ENCODE results near the gene CDC42EP5. TPM values are rescaled to one million over a fixed set of nuclear protein-coding genes. Genes with fewer than 3 reads are reported as not detected.
A peak's percentile ranks its signal among the peaks of the same experiment; 100 is the strongest.
"Not testable (repeated sequence)": the region's sequence is repeated elsewhere in the genome, so short reads cannot be mapped to it uniquely, and the experiment has no call there.

The CDC42EP5 gene
- total RNA-seq, 1 experiment from 2014 or later = 9.2 TPM

DNA sequence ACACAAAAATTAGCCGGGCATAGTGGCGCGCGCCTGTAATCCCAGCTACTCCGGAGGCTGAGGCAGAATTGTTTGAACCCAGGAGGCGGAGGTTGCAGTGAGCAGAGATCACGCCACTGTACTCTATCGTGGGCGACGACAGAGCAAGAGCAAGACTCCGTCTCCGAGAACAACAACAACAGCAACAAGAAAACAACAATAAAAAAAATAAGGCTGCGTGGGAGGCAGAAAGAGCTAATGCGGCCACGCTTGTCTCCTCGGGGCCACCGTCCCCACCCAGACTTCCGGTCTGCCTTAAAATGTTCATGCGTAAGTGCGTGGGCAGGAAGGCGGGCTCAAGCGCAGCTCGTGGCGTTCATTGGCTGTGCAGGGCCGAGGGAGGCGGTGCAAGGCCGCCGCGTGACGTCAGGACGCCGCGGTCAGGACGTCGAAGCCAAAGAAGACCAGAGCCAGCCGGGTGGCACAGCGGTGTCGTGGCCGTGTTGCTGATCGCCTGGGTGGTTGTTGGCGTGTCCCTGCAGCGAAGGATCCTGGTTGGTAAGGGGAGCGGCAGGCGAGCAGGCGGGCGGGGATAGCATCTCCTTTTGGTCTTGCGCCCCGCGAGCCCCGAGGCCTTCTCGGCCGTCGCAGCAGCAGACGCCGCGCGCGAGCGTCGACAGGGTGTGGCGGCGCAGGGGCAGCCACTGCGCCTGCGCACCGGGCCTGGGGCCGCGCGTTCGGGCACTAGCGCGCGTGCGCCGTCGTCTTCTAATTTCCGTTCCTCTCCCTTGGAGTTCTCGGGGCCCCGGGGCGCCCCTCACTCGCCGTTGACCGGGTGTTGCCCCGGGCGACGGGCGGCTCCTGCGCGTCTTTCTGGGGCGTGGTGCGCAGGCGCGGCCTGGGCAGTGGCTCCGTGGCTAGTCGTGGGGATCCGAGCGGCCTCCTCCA is 24.1 kb downstream of the CDC42EP5 start, which contains the start of gene LENG8:
LENG8 (plus strand) TSS at position 426 of the 927 bp plus-strand sequence. CDS start 2,146 bp downstream, outside the sequence.
- DNase-seq (ENCODE audit: low read depth) = peak; percentile 96

DNA sequence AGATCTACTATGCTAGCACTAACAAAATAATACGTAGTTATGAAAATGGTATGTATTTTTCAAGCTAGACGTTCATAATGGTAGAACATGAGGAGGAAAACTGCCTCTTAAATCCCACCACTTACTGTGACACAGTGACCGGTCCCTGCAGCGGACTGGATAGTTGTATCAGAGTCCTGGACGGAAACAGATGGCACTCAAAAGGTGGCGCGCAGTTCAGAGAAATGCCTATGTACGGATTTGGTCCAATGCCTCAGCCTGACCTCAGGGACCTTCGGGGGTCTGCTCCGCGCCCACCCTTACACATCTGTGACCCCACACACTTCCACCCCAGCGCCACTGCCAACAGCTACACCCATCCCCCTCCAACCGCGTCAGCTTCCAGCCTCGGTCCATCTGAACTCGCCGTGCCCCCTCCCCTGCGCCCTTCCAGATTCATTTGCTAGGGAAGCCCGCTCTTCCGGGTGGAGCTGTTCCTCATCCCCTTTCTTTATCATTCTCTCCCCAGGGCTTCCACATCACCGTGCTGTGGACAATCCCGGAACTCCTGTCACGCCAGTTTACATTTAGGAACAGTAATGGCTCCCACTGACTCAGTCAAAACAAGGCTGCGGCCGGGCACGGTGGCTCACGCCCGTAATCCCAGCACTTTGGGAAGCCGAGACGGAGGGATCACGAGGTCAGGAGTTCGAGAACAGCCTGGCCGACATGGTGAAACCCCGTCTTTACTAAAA is 24.9 kb downstream of the CDC42EP5 start:
- peak; percentile 68 for DNase-seq (ENCODE audit: low read depth)

DNA sequence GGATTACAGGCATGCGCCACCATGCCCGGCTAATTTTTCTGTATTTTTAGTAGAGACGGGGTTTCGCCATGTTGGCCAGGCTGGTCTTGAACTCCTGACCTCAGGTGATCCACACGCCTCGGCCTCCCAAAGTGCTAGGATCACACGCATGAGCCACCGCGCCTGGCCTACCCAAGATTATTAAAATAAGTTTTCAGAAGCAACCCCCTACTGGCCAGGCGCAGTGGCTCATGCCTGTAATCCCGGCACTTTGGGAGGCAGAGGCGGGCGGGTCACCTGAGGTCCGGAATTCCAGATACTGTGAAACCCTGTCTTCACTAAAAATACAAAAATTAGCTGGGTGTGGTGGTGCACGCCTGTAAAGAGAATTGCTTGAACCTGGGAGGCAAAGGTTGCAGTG is 26.7 kb downstream of the CDC42EP5 start:
- DNase-seq (ENCODE audit: low read depth) = not testable (repeated sequence)

DNA sequence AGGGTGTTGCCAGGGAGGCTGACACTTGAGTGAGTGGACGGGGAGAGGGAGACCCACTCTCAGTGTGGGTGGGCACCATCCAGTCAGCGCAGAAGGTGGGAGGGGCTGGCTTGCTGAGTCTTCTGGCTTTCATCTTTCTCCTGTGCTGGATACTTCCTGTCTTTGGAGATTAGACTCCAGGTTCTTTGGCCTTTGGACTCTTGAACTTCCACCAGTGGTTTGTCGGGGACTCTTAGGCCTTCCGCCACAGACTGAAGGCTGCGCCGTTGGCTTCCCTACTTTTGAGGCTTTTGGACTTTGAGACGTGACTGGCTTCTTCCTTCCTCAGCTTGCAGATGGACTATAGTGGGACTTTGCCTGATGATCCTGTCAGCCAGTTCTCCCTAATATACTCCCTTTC is 28.4 kb downstream of the CDC42EP5 start:
- DNase-seq (ENCODE audit: low read depth) = no peak

DNA sequence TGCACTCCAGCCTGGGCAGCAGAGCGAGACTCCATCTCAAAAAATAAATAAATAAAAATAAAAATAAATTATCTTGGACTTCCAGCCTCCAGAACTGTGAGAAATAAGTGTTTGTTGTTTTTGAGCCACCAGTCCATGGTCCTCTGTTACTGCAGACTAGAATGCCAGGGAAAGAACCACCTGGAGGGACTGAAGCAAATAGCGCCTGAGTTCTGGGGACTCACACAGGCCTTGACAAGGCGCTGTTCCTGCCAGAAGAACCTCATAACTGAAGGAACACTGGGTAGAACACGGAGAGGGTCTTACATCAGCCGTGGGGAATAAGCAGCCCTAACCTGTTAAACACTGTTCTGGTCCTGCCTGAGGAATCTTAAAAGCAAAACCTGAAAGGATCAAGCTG is 32.5 kb downstream of the CDC42EP5 start:
- no peak for DNase-seq (ENCODE audit: low read depth)

DNA sequence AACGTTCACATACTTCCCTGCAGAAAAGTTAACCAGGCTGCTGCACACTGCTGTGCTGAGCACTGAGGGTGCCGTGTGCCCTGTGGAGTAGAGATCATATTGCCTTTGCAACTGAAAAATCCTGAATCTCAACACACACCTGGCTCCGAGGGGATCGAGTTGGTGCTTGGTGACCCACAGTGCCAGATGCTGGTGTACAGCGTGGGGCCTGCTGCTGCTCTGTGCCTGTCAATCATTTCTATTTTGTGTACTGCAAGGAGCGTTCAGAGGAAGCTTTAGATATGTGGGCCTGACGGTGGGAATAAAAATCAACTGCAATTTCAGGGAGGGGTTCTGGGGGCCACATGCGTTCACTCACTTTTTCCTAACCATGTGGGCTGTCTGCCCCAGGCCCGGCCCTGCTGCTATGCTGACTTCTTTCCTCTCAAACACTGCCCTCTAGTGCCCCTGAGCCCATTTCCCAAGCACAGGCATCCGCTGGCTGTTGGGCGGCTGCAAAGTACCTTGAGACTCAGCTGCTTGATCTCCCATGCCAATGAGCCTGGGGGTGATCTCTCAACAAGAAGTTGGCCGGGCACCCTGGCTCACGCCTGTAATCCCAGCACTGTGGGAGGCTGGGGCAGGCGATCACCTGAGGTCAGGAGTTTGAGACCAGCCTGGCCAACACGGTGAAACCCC is 33.8 kb downstream of the CDC42EP5 start:
- no peak for DNase-seq (ENCODE audit: low read depth)

DNA sequence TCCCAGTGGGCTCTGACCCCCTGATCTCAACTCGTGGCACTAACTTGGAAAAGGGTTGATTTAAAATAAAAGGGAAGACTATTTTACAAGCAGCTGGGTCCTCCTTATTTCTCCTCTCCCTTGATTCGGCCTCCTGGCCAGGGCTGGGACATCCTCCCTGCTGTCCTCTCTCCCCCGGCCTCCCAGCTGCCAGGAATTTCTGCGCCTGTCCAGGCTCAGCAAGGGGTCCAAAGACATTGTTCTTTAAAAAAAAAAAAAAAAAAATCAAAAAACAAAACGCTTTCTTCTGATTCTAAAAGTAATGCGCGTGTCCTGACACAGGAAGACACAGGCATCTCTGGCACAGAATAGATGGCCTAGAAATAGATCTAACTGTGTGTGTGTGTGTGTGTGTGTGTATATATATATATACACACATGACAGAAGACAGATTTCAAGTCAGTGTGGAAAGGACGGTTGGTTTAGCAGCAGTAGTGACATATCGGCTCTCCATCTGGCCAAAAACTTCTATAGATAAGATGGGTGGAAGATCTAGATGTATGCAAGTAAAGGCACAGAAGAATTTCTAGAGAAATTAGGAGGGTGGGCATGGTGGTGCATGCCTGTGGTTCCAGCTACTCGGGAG is 36.4 kb downstream of the CDC42EP5 start:
- no peak for DNase-seq (ENCODE audit: low read depth)

DNA sequence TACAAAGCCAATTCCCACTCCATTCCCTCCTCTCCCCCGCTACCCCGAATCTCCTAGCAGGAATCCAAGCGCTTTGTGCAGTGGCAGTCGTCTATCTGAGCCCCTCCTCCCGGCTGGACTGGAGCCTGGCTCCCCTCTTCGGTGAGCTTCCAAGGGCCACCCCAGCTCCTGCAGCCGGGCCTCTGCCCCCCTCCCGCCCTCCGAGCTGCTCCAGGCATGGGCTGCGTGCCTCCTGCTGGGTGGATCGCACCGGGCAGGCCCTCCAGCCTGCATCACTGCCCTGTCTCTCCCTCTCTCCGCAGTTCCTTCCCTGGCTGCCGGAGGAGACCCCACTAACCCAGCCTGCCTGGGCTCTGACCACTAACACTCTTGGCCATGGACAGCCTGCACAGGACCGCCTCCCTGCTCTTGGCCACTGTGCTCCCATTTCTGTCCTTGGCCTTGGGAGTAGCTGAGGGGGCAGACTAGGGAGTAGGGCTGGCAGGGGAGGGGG is 37.0 kb downstream of the CDC42EP5 start:
- no peak for DNase-seq (ENCODE audit: low read depth)

DNA sequence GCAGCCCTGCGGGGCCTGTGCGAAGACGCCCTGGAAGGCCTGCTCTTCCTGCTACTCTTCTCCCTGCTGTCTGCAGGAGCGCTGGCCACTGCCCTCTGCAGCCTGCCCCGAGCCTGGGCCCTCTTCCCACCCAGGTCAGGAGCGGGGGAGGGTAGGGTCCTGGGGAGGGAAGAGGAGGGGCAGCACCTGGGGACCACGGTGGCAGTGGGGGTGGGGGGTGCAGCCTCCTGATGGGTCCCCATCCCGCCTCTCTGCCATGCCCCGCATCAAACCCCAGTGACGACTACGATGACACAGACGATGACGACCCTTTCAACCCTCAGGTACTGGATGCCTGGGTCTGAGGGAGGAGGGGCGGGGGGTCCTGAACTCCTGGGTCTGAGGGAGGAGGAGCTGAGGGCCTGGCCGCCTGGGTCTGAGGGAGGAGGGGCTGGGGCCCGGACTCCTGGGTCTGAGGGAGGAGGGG is 37.5 kb downstream of the CDC42EP5 start:
- DNase-seq (ENCODE audit: low read depth) = no peak

DNA sequence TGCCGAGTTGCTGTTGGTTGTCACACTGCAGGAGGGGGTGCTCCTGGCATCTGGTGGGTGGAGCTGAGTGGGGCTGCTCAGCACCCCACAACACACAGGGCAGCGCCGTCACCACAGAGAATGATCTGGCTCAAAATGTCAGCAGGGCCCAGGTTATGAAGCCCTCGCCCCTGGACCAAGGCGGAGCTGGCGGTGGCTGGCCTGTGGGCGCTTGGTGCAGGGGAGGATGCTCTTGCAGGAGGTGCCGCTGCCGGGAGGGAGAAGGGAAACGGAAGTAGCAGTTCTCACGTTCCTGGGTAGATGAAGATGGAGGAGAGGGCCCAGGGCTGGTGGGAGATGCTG is 38.3 kb downstream of the CDC42EP5 start:
- no peak for DNase-seq (ENCODE audit: low read depth)

DNA sequence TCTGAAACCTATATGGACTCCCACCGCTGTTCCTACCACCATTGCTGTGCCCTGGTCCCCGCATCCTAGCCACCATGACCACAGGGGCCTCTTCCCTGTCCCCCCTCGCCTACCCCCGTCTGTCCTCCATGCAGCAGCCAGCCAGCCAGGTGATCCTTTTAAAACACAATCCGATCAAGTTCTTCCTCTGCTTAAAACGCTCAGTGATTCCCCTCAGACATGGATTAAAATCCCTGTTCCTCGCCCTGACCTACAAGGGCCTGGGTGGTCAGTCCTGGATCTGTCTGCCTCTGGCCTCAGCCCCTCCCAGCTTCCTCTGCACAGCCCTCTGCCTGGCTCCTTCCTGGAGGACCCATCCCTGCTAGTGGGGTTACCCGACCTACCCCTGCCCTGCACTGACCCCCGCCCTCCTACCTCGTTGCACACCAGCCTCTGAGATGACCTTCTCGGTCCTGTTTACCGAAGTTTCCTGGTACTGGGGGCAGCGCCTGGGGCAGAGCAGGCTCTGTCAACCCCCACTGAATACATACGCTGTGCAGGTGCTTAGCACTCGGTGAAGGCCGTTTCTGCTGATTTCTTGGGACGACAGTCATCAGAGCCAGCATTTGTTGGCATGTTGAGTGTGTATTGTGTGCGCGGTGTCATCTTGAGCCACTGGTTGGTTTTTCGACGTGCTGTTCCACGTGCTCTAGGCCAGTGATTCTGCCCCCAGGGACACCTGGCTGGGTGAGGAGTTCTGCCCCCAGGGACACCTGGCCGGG is 38.8 kb downstream of the CDC42EP5 start:
- no peak for DNase-seq (ENCODE audit: low read depth)

DNA sequence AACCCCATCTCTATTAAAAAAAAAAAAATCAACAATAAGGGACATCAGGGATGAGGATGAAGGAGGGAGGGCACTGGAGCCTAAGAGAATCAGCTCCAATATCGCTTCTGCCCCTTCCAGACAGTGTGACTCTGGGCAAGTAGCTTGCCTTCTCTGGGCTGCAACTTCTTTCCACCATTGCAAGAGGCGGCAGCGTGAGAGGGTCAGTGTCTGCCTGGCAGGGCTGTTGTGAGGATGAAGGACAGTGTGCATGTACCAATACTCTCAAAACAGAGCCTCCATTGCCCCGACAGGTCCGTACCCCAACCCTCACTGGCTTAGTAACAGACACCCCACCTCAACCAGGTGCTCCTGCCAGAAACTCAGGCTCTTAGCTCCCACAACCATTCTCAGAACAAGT is 39.4 kb downstream of the CDC42EP5 start:
- no peak for DNase-seq (ENCODE audit: low read depth)

DNA sequence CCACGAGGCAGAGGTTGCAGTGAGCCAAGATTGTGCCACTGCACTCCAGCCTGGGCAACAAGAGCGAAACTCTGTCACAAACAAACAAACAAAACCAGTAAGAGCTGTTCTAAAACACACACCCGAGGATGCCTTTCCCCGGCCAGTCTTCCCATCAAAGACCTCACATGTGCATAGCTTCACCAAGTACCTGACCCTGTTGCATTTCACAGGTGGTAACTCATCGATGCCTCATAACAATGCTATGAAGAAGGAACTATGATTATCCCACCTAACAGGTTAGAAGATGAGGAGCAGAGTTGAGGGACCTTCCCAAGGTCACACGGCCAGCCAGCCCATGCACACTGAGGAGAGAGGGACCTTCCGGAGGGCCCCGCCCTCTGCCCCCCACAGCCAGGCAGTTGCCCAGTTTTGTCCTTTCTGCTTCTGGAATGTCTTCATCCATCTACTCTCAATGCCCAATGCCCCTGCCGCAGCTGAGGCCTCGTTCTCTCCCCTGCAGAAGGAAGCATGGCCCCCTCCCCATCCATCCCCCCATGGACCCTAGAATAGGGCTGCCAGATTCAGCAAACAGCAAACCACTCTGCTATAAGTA is 40.9 kb downstream of the CDC42EP5 start:
- DNase-seq (ENCODE audit: low read depth) = no peak

DNA sequence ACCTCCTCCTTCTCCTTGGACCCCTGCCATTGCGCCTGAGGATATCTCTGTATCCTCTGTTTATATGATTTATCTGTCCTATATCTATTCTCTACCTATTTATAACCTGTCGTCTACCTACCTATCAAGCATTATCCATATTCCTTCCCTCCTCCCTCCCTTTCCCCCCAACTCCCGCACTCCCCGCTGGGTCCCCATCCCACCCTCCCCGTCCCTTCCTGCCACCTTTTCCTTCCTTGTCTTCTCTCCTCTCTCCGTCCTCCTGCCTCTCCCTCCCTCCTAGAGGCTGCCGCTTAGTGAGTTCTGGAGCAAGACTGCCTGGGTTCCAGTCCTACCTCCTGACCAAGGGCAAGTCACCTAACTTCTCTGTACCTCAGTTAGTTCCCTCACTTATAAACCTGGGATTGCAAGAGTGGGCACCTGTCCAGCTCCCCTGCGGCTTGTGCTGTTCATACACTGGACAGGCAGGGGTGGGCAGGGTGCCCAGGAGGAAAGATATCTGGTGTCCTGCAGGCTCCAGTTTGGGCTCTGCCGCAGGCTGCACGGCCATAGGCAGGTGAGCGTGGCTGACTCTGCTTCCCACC is 41.7 kb downstream of the CDC42EP5 start:
- no peak for DNase-seq (ENCODE audit: low read depth)

DNA sequence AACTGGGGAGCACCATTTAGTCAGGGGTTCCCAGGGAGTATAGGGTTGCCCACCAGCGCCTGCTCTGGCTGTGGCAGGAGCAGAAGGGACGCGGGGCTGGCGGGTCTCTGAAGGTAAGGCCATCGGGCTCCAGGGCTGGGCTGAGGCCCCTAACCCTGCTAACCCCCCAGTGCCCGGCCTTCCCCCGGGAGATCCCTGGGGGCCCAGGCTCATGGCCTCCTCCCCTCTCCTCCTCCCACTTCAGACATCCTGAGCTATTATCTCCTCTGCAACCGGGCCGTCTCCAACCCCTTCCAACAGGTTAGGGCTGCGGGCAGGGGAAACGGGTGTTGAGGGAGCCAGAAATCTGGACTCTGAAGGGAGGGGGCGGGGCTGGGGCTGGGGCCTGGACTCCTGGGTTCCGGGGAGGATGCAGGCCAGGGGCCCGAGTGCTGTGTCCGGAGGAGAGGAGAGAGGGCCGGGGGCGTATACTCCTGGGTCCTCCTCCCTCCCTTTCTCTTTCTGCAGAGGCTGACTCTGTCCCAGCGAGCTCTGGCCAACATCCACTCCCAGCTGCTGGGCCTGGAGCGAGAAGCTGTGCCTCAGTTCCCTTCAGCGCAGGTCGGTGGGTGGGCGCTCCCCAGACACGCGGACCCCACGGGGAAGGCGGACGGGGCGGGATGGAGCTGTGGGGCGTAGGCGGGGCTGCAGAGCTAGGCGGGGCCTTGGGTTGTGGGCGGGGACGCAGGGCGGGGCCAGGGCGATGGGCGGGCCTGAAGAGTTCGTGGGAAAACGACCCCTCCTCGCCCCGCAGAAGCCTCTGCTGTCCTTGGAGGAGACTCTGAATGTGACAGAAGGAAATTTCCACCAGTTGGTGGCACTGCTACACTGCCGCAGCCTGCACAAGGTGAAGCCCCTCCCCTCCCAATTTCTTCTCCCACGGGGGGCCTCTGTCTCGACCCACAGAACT is 42.5 kb downstream of the CDC42EP5 start:
- DNase-seq (ENCODE audit: low read depth) = no peak

DNA sequence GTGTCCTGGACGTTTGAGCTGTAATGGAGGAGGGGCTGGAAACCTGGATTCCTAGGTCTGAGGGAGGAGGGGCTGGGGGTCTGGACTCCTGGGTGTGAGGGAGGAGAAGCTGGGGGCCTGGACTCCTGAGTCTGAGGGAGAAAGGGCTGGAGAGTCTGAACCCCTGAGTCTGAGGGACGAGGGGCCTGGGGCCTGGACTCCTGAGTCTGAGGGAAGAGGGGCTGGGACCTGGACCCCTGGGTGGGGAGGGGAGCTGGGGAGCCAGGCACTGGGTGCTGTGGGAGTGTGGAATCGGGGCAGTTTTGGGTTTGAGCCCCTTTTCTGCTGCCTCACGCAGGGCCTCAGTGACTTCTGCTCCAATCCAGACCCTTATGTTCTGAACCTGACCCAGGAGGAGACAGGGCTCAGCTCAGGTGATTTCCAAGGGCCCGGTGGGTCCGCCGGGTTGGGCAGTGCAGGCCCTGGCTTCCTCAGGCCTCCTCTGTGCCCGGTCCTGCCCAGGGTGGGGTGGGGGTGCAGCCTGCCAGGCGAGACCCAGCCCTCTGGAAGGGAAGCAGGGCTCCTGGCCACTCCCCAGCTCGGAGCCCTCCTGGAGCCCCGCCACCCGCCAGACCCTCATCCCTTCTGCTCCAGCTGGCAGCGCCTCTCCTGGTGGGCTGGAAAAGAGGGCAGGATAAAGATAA is 43.4 kb downstream of the CDC42EP5 start:
- no peak for DNase-seq (ENCODE audit: low read depth)

DNA sequence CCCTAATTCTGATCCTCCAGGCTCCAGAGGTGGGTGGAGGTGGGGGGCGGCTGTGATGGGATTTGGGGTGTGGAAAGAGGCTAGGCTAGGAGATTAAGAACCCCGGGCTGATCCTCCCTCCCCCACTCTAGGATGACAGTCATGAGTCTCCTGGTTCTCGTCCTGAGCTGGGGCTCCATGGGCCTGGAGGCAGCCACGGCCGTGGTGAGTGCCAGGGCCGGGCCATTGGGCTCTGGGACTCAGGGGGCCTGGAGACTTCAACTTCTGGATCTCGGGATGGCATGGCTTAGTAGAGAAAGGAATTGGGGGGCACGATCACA is 44.0 kb downstream of the CDC42EP5 start:
- DNase-seq (ENCODE audit: low read depth) = no peak
